ENCODE results near the gene FABP3. TPM values are rescaled to one million over a fixed set of nuclear protein-coding genes. Genes with fewer than 3 reads are reported as not detected.
A peak's percentile ranks its signal among the peaks of the same experiment; 100 is the strongest.

FABP3 gene
- total and polyA plus RNA-seq, 2 of the 4 experiments (the other 2 are of a cell fraction) = 4.8 to 8.6 TPM

DNA sequence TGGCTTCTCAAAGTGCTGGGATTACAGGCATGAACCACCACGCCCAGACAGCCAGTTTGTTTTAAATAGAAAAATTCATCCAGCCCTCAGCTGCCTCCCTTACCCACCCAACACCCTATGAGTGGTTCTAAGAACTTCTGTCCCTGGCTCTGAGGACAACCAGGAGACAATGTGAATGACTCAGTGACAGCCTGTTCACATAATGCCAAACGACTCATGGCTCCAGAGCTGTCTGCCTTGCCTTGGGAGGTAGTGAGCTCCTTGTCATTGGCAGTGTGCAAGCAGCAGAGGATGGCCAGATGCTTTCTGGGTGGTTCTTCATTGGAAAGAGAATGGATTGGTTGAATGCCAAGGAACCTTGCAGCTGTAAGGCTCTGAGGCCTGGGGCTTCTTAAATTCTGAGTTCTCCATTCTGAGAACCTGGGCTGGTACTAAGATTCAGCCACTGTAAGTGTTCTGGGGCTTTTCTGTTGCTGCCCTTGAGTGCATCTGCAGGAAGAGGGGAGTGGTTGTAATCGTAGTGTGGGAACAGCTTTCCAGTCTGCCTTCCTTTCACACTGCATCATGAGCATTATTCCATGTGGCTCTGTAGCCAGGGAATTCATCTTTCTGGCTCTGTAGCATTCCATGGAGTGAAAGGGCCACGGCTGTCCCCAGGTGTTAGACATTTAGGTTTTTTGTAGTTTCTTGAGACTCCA is 45.9 kb upstream of the FABP3 start:
- 60% methylated on average over 1 of the region's 4 CpGs; no CpG with 5 or more reads in 1 of the 2 experiments for WGBS, 2 experiments (ENCODE audit: extremely low coverage in 2 of 2, insufficient read length in 1 of 2)
- TF ChIP-seq POLR2A (IDR thresholded peaks at IDR 0.05; ENCODE audit: low read depth, low read length) (no peak), RAD21 (IDR thresholded peaks at IDR 0.05; ENCODE audit: low read length) (no peak), NFE2L2 (IDR thresholded peaks at IDR 0.05; ENCODE audit: low read depth, low read length) (no peak), RCOR1 (IDR thresholded peaks at IDR 0.05; ENCODE audit: insufficient replicate concordance, low read length) (no peak), BHLHE40 (IDR thresholded peaks at IDR 0.05; ENCODE audit: low read depth, low read length) (no peak)
- no peak for ATAC-seq (ENCODE audit: low read depth)
- in situ Hi-C loops (cut with MboI; ENCODE audit: low sequenced_read_pairs) (no loop called here), intact Hi-C loops (cut with micrococcal nuclease) (no loop called here), dilution Hi-C loops (cut with HindIII; ENCODE audit: low sequenced_read_pairs, unreplicated experiment) (no loop called here)
- BruUV-seq (replicated peaks) = no TSS peak
- peaks cover 4% of the 10 kb centered on the region; the same call in 1 of the 2 replicates for H3K36me3 ChIP-seq (ENCODE audit: control insufficient read depth, insufficient read depth, low read length)
- ChIA-PET POLR2A (ENCODE audit: unreplicated experiment) (interaction anchor here (0.6 kb wide), 2 partner anchors 9 to 28 kb away, joined by 3 to 5 read pairs; no protein-coding TSS in a partner anchor), CTCF (interaction anchor here (1.5 to 2.4 kb wide), 2 partner anchors 22 to 25 kb away, joined by 4 to 8 read pairs; no protein-coding TSS in a partner anchor)
- no peak overlapping the region for H3K14ac ChIP-seq (replicated peaks; ENCODE audit: low read depth, low read length)
- H3K79me1 ChIP-seq (ENCODE audit: low read depth in 1 of 2, low read length in 2 of 2) = peaks cover 2 to 68% of the 10 kb centered on the region in 2 experiments; a peak in 3 of 4 replicates
- H3K9ac ChIP-seq (ENCODE audit: low read depth, low read length) = no peak overlapping the region
- no peak overlapping the region for H2BK5ac ChIP-seq (ENCODE audit: low read depth, low read length, poor library complexity, severe bottlenecking)
- H4K20me1 ChIP-seq (ENCODE audit: insufficient read depth, low read length) = peaks cover 47% of the 10 kb centered on the region
- no peak overlapping the region; the same call in 1 of the 2 replicates for H2BK20ac ChIP-seq (ENCODE audit: low read depth, low read length)
- no peak overlapping the region for H3K27ac ChIP-seq (ENCODE audit: insufficient read depth, low read length)
- H3K4me1 ChIP-seq (ENCODE audit: control insufficient read depth, insufficient read depth, low read length) = peaks cover 22% of the 10 kb centered on the region
- H4K91ac ChIP-seq (ENCODE audit: insufficient read depth, low read depth, low read length) = no peak overlapping the region; the same call in 1 of the 2 replicates
- no peaks in the 10 kb centered on the region for H3K27me3 ChIP-seq (ENCODE audit: control insufficient read depth, insufficient read depth, low read length)
- H2AK5ac ChIP-seq (ENCODE audit: low read depth, low read length) = no peak overlapping the region
- no peak overlapping the region for H4K8ac ChIP-seq (ENCODE audit: low read depth in 2 of 2, low read length in 2 of 2)
- no peak overlapping the region for H4K5ac ChIP-seq (ENCODE audit: low read depth, low read length)
- H2BK15ac ChIP-seq (ENCODE audit: low read depth, low read length) = no peak overlapping the region; the same call in 2 of the 3 replicates
- no peak overlapping the region; the same call in 1 of the 2 replicates for H3K4ac ChIP-seq (ENCODE audit: low read depth, low read length)
- no peak overlapping the region for H3K4me2 ChIP-seq (ENCODE audit: low read depth, low read length)
- no peak overlapping the region for H3K4me3 ChIP-seq (ENCODE audit: insufficient read depth, low read depth, low read length)
- peaks cover 24% of the 10 kb centered on the region for H3K9me1 ChIP-seq (ENCODE audit: insufficient read depth, low read length)
- no peak for DNase-seq
- H3K23ac ChIP-seq (ENCODE audit: low read depth, low read length) = peak overlapping the region; percentile 28; the same call in 1 of the 2 replicates
- H2AFZ ChIP-seq (replicated peaks; ENCODE audit: low read length, poor library complexity) = peak overlapping the region; percentile 14
- no peak overlapping the region for H2BK120ac ChIP-seq (ENCODE audit: low read depth, low read length)
- H3K18ac ChIP-seq (ENCODE audit: low read depth, low read length) = no peak overlapping the region
- no peak overlapping the region for H2AK9ac ChIP-seq (replicated peaks; ENCODE audit: low read depth, low read length, poor library complexity)
- no peak overlapping the region for H3K56ac ChIP-seq (ENCODE audit: extremely low read depth, insufficient read depth, low read length)
- H3K9me3 ChIP-seq (ENCODE audit: control insufficient read depth, insufficient read depth, low read length) = no peaks in the 10 kb centered on the region

Measured in IMR-90 (cell line).